ENCODE measurements around the gene IGSF9B. TPM values are rescaled to one million over a fixed set of nuclear protein-coding genes. Genes with fewer than 3 reads are reported as not detected.

The IGSF9B gene
- total and polyA plus RNA-seq, 2 of the 13 experiments (the other 11 are each of a cell fraction or from before 2014, with no cell fraction given) = not detected

- no peak for TF ChIP-seq ETS1 (CRISPR knock-in tag; IDR thresholded peaks at IDR 0.05)
Measured at GRCh38 chr11:133985981-133986944, 29.5 kb upstream of the IGSF9B start (continued).

- Histone ChIP-seq H3K4me1 (ENCODE audit: insufficient read depth, low read length) (no peaks in the 10 kb centered on the region), H2AFZ (ENCODE audit: low read length) (no peak overlapping the region), H3K9me3 (ENCODE audit: low read length) (no peaks in the 10 kb centered on the region), H3K79me2 (ENCODE audit: insufficient read depth, low read length) (no peaks in the 10 kb centered on the region), H4K20me1 (ENCODE audit: insufficient read depth, low read length) (no peaks in the 10 kb centered on the region), H3K27ac (ENCODE audit: extremely low read length, insufficient read depth, low read length) (no peak overlapping the region), H3K27me3 (ENCODE audit: control insufficient read depth in 1 of 2, insufficient read depth in 2 of 2, low read length in 2 of 2) (peaks cover 15 to 80% of the 10 kb centered on the region in 2 experiments; a peak in 4 of 5 replicates), H3K4me3 (replicated peaks in 1 of 3; ENCODE audit: insufficient read depth in 1 of 3, low read depth in 2 of 3, low read length in 3 of 3) (no peak overlapping the region), H3K9ac (ENCODE audit: insufficient read depth, low read depth, low read length) (no peak overlapping the region), H3K4me2 (ENCODE audit: low read depth, low read length) (no peak overlapping the region), H3K36me3 (replicated peaks in 1 of 2; ENCODE audit: control insufficient read depth in 1 of 2, insufficient read depth in 2 of 2, low read length in 2 of 2) (no peaks in the 10 kb centered on the region)
- BruUV-seq (replicated peaks) = no TSS peak
- DNase-seq (ENCODE audit: low spot score) (no peak), ATAC-seq (no peak), FAIRE-seq (no peak)
- POLR2A ChIA-PET = no interaction called here
- in situ Hi-C loops (cut with HindIII; ENCODE audit: extremely low pct_ligation_motif_present, low pct_unique_long_range_greater_than_20kb) = no loop called here
- CTCF ChIA-PET (ENCODE audit: low intra/inter-chr PET ratio, low total read pairs) = no interaction called here
- WGBS (ENCODE audit: low lambda C conversion rate) = 0% methylated on average over 7 of the region's 9 CpGs
- intact Hi-C loops (cut with micrococcal nuclease; ENCODE audit: unreplicated experiment) = no loop called here
- TF ChIP-seq ZNF414 (CRISPR knock-in tag; IDR thresholded peaks at IDR 0.05) = no peak
- no peak for TF ChIP-seq BCL6 (CRISPR knock-in tag; IDR thresholded peaks at IDR 0.05)
- TF ChIP-seq ZNF788 (CRISPR knock-in tag; IDR thresholded peaks at IDR 0.05; ENCODE audit: borderline replicate concordance) = no peak
- no peak for TF ChIP-seq PCBP2 (optimal IDR thresholded peaks at IDR 0.05; ENCODE audit: low read depth, low read length, poor library complexity, severe bottlenecking)
- no peak for TF ChIP-seq BHLHE40 (IDR thresholded peaks at IDR 0.05; ENCODE audit: low read length)
- no peak for TF ChIP-seq ZNF543 (CRISPR knock-in tag; IDR thresholded peaks at IDR 0.05)
- no peak for TF ChIP-seq ATF2 (CRISPR knock-in tag; IDR thresholded peaks at IDR 0.05)
- no peak for TF ChIP-seq CREM (IDR thresholded peaks at IDR 0.05)
- TF ChIP-seq CREM (CRISPR knock-in tag; IDR thresholded peaks at IDR 0.05) = no peak
- TF ChIP-seq TCF12 (IDR thresholded peaks at IDR 0.05) = no peak
- TF ChIP-seq TCF12 (CRISPR knock-in tag; IDR thresholded peaks at IDR 0.05) = no peak
- TF ChIP-seq ATF4 (CRISPR knock-in tag; IDR thresholded peaks at IDR 0.05) = no peak
- no peak for TF ChIP-seq ZNF275 (CRISPR knock-in tag; IDR thresholded peaks at IDR 0.05; ENCODE audit: borderline replicate concordance)
- no peak for TF ChIP-seq SP140L (CRISPR knock-in tag; IDR thresholded peaks at IDR 0.05; ENCODE audit: borderline replicate concordance)
Measured at GRCh38 chr11:133984828-133985227, 28.1 kb upstream of the IGSF9B start.
